ENCODE results near the gene DEFB126. TPM values are rescaled to one million over a fixed set of nuclear protein-coding genes. Genes with fewer than 3 reads are reported as not detected.

Gene DEFB126
- total RNA-seq, 2 experiments from 2014 or later = not detected

DNA sequence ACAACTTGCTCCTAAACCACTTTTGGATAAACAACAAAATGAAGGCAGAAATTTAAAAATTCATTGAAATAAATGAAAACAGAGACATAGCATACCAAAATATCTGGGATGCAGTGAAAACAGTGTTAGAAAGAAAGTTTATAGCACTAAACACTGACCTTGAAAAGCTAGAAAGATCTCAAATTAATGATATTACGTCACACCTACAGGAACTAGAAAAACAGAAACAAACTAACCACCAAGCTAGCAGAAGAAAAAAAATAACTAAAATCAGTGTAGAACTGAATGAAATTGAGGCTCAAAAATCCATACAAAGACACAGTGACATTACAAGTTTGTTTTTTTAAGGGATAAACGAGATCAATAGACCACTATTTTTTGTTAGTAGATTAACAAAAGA is 41.9 kb downstream of the DEFB126 start:
- Mint-ChIP-seq H3K27me3 (peaks cover 59% of the 10 kb centered on the region), H3K9me3 (peaks cover 8% of the 10 kb centered on the region), H3K36me3 (ENCODE audit: low read depth) (no peaks in the 10 kb centered on the region), H3K4me1 (ENCODE audit: low read depth) (no peaks in the 10 kb centered on the region), H3K27ac (no peak overlapping the region), H3K4me3 (no peak overlapping the region)
- DNase-seq (no peak), ATAC-seq (no peak)
- intact Hi-C loops (cut with micrococcal nuclease) = no loop called here
- CTCF ChIA-PET = no interaction called here
- POLR2A ChIA-PET = no interaction called here
- no peak for TF ChIP-seq CTCF (IDR thresholded peaks at IDR 0.05)

DNA sequence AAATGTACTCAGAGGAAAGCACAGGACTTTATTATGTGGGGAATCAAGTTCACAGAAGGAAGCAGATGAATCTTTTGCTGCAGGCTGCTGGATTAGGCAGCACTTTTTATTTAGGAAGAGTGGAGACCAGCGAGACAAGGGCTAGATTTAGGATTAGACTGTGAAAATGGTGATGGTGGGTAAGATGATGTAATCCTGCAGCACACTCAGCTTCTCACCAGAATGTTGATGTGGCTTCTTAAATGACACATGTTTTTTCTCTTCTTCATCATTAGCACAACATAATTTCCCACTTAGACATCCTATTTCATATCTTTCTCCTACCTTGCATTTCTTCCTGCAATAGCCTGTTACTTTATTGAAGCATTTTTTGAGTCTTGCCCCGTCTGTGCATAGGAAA is 45.3 kb downstream of the DEFB126 start:
- H3K9me3 Mint-ChIP-seq = peaks cover 12% of the 10 kb centered on the region
- CTCF ChIA-PET = no interaction called here
- no peak for ATAC-seq

GRCh38 chr20:189611-190010 is 47.2 kb downstream of the DEFB126 start, which contains the start of gene DEFB128:
Gene DEFB128 (minus strand): TSS chr20:189711. CDS start chr20:189623, 88 bp downstream.
- no peak for ATAC-seq
- peaks cover 39% of the 10 kb centered on the region for H3K27me3 Mint-ChIP-seq
- no peak for TF ChIP-seq CTCF (IDR thresholded peaks at IDR 0.05)
- no peaks in the 10 kb centered on the region for H3K36me3 Mint-ChIP-seq (ENCODE audit: low read depth)
- intact Hi-C loops (cut with micrococcal nuclease) = no loop called here
- DNase-seq = no peak
- H3K9me3 Mint-ChIP-seq = peaks cover 8% of the 10 kb centered on the region
- H3K27ac Mint-ChIP-seq = no peak within 1 kb of the TSS
- ChIA-PET CTCF (interaction anchor here (0.8 kb wide), 1 partner anchor 10 kb away, joined by 3 read pairs; no protein-coding TSS in a partner anchor), POLR2A (no interaction called here)
- no peak within 1 kb of the TSS for H3K4me3 Mint-ChIP-seq
- H3K4me1 Mint-ChIP-seq (ENCODE audit: low read depth) = no peaks in the 10 kb centered on the region

More for the DNA sequence above, 45.3 kb downstream of the DEFB126 start:
- Mint-ChIP-seq H3K4me1 (ENCODE audit: low read depth) (no peaks in the 10 kb centered on the region), H3K4me3 (no peak overlapping the region), H3K27ac (no peak overlapping the region), H3K27me3 (peaks cover 55% of the 10 kb centered on the region), H3K36me3 (ENCODE audit: low read depth) (no peaks in the 10 kb centered on the region)
- POLR2A ChIA-PET = no interaction called here
- no peak for TF ChIP-seq CTCF (IDR thresholded peaks at IDR 0.05)
- no peak for DNase-seq
- intact Hi-C loops (cut with micrococcal nuclease) = no loop called here

Other genes with a start within 250 kb of the DEFB126 start
- gene DEFB125, start 54.9 kb upstream of the DEFB126 start, total RNA-seq = not detected
- not detected for gene DEFB127, start 14.9 kb downstream of the DEFB126 start, total RNA-seq
- not detected for gene DEFB128, start 47.1 kb downstream of the DEFB126 start, total RNA-seq
- gene DEFB129, start 84.7 kb downstream of the DEFB126 start, total RNA-seq = not detected
- gene DEFB132, start 115.1 kb downstream of the DEFB126 start, total RNA-seq = not detected
- gene C20orf96, start 148.2 kb downstream of the DEFB126 start, total RNA-seq = 1 to 10 TPM; 7.1 to 7.4 TPM
- gene ZCCHC3, start 155.0 kb downstream of the DEFB126 start, total RNA-seq = 10 to 100 TPM; 17.8 to 18.0 TPM
- 10 to 100 TPM; 12.8 to 13.0 TPM for gene SOX12, start 183.0 kb downstream of the DEFB126 start, total RNA-seq
- gene NRSN2, start 204.5 kb downstream of the DEFB126 start, total RNA-seq = 1 to 10 TPM; 8.0 to 8.7 TPM
- 10 to 100 TPM; 59.5 to 62.5 TPM for gene TRIB3, start 238.2 kb downstream of the DEFB126 start, total RNA-seq